ENCODE data around the gene ZEB2. TPM values are rescaled to one million over a fixed set of nuclear protein-coding genes. Genes with fewer than 3 reads are reported as not detected.

The ZEB2 gene
- total RNA-seq, 1 experiment from 2014 or later: 1.2 TPM

- Mint-ChIP-seq H3K27me3 (ENCODE audit: low read depth) (no peaks in the 10 kb centered on the region; the same call in 1 of the 2 replicates), H3K36me3 (ENCODE audit: insufficient read depth in 1 of 3, low read depth in 3 of 3) (no peaks in the 10 kb centered on the region), H3K4me1 (peaks cover 15 to 25% of the 10 kb centered on the region in 2 experiments), H3K9me3 (no peaks in the 10 kb centered on the region; a peak in 1 of 5 replicates), H3K27ac (no peak overlapping the region), H3K4me3 (no peak overlapping the region)
- Histone ChIP-seq H2AK5ac (ENCODE audit: insufficient read length, low read length) (no peak overlapping the region), H4K8ac (replicated peaks; ENCODE audit: insufficient read length, low read depth, low read length) (no peak overlapping the region), H3K27ac (ENCODE audit: insufficient read length, low read depth, low read length) (no peak overlapping the region), H4K5ac (ENCODE audit: insufficient read length, low read depth, low read length) (no peak overlapping the region), H2BK5ac (ENCODE audit: insufficient read length, low read length) (no peak overlapping the region), H3K79me2 (ENCODE audit: insufficient read depth, low read length) (no peaks in the 10 kb centered on the region), H3K9ac (ENCODE audit: extremely low read depth, insufficient read length, low read length) (no peak overlapping the region), H4K91ac (ENCODE audit: insufficient read length, low read depth, low read length) (no peak overlapping the region), H3K27me3 (ENCODE audit: insufficient read depth, low read length) (no peaks in the 10 kb centered on the region), H3K23me2 (ENCODE audit: insufficient read length, low read depth, low read length, poor library complexity, severe bottlenecking) (no peaks in the 10 kb centered on the region), H2BK12ac (ENCODE audit: insufficient read length, low read depth, low read length) (no peak overlapping the region), H3K18ac (ENCODE audit: insufficient read length, low read depth, low read length) (no peak overlapping the region), H3K79me1 (ENCODE audit: insufficient read depth, low read depth, low read length, poor library complexity, severe bottlenecking) (no peaks in the 10 kb centered on the region), H2BK120ac (ENCODE audit: low read depth, low read length, poor library complexity, severe bottlenecking) (no peak overlapping the region), H3K9me3 (ENCODE audit: control insufficient read depth, low read depth, low read length) (no peaks in the 10 kb centered on the region), H3K4me1 (ENCODE audit: insufficient read depth, low read length) (no peaks in the 10 kb centered on the region; the same call in 1 of the 2 replicates), H4K20me1 (ENCODE audit: control insufficient read depth, insufficient read depth, insufficient read length) (no peaks in the 10 kb centered on the region), H3K14ac (ENCODE audit: insufficient read depth, low read length) (no peak overlapping the region), H3K23ac (ENCODE audit: insufficient read length, low read depth, low read length) (no peak overlapping the region), H3T11ph (ENCODE audit: low read length) (no peak overlapping the region), H3K4ac (ENCODE audit: low read depth, low read length) (no peak overlapping the region), H3K4me2 (ENCODE audit: insufficient read depth, insufficient read length, low read length) (no peak overlapping the region), H2BK15ac (ENCODE audit: low read depth, low read length) (no peak overlapping the region), H3K56ac (ENCODE audit: insufficient read length, low read depth, low read length) (no peak overlapping the region), H2AFZ (ENCODE audit: low read length) (no peak overlapping the region), H2BK20ac (ENCODE audit: low read depth, low read length, poor library complexity, severe bottlenecking) (no peak overlapping the region)
- no peak for DNase-seq
- TF ChIP-seq, protein P1, sequence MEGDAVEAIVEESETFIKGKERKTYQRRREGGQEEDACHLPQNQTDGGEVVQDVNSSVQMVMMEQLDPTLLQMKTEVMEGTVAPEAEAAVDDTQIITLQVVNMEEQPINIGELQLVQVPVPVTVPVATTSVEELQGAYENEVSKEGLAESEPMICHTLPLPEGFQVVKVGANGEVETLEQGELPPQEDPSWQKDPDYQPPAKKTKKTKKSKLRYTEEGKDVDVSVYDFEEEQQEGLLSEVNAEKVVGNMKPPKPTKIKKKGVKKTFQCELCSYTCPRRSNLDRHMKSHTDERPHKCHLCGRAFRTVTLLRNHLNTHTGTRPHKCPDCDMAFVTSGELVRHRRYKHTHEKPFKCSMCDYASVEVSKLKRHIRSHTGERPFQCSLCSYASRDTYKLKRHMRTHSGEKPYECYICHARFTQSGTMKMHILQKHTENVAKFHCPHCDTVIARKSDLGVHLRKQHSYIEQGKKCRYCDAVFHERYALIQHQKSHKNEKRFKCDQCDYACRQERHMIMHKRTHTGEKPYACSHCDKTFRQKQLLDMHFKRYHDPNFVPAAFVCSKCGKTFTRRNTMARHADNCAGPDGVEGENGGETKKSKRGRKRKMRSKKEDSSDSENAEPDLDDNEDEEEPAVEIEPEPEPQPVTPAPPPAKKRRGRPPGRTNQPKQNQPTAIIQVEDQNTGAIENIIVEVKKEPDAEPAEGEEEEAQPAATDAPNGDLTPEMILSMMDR (conservative IDR thresholded peaks at IDR 0.05): no peak
- WGBS (ENCODE audit: extremely low coverage, insufficient read length, low lambda C conversion rate): no CpG with 5 or more reads among the region's 3 CpGs
These were observed 33.5 kb upstream of the ZEB2 start for GRCh38 chr2:144553379-144553778.

Data from H9 (cell line).